C4-2B (cell line): ENCODE data around the gene RASA3.

ENCODE experiments used
- ZFX ChIP-seq: fragments of 450-650 bp; IDR thresholded peaks from 2 replicates; pipeline ENCODE4 v1.6.1; 2017
- TF ChIP-seq, protein P1 (sequence below): fragments of 450-650 bp; conservative IDR thresholded peaks from 2 replicates; pipeline ENCODE4 v1.5.1; 2017; ENCODE audit warnings: mild to moderate bottlenecking

DNA sequence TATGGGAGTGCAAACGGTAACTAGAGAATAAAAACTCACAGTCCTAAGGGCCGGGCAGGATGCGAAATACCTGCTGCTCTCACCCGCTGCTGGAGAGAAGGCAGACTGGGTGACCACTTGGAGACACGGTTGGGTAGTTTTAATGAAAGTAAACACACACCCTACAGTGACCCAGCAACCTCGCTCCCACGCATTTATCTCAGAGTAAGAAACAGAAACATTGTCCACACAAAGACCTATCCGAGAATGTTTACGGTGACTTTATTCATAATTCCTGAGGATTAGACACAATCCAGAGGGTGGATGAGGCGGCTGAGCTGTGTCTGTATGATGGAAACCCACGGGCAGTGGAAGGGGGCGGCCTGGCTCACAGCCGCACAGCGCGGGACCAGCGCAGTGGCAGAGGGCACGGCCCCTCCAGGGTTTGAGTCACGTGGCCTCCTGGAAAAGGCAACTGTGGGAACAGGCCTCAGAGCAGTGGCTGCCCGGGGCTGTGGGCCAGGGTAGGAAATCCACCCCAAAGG, 85.0 kb downstream of the RASA3 start:
- TF ChIP-seq, protein P1, sequence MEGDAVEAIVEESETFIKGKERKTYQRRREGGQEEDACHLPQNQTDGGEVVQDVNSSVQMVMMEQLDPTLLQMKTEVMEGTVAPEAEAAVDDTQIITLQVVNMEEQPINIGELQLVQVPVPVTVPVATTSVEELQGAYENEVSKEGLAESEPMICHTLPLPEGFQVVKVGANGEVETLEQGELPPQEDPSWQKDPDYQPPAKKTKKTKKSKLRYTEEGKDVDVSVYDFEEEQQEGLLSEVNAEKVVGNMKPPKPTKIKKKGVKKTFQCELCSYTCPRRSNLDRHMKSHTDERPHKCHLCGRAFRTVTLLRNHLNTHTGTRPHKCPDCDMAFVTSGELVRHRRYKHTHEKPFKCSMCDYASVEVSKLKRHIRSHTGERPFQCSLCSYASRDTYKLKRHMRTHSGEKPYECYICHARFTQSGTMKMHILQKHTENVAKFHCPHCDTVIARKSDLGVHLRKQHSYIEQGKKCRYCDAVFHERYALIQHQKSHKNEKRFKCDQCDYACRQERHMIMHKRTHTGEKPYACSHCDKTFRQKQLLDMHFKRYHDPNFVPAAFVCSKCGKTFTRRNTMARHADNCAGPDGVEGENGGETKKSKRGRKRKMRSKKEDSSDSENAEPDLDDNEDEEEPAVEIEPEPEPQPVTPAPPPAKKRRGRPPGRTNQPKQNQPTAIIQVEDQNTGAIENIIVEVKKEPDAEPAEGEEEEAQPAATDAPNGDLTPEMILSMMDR: no peak
- TF ChIP-seq ZFX: no peak
